H1 (cell line): Measurements from ENCODE around the gene CCDC116. TPM values are rescaled to one million over a fixed set of nuclear protein-coding genes. Genes with fewer than 3 reads are reported as not detected.
"Not testable (repeated sequence)": the region's sequence is repeated elsewhere in the genome, so short reads cannot be mapped to it uniquely, and the experiment has no call there.

ENCODE experiments used
- CTCF ChIA-PET: fragments of 300-600 bp; sonication (Branson Sonifier 250); formaldehyde crosslinking; loops from one replicate; lab custom pipeline; 2021; ENCODE audit not compliant: partially characterized antibody; lab: Charles Lee
- POLR2A ChIA-PET: fragments of 300-600 bp; sonication (Branson Sonifier 250); formaldehyde crosslinking; loops from one replicate; lab custom pipeline; 2021; ENCODE audit warnings: inconsistent platforms; ENCODE audit not compliant: partially characterized antibody; lab: Charles Lee
- DNase-seq, 2 experiments: peaks; one replicate each; pipeline versions ENCODE4 v3.0.0 to v3.0.0-alpha.2; 2010 to 2022; ENCODE audit warnings: low spot score in 2 of 2, low read depth in 1 of 2, mixed read lengths in 1 of 2
- FAIRE-seq: peaks from 2 replicates; lab custom pipeline; 2011; peaks lifted over from hg19 to GRCh38; lab: Jason Lieb, UNC
- H2AFZ ChIP-seq: 2 replicates; pipeline ENCODE4 v1.8.1; 2012; ENCODE audit warnings: low read length, inconsistent platforms
- H2AK5ac ChIP-seq: 2 replicates; pipeline ENCODE4 v1.6.1; 2013; ENCODE audit warnings: low read depth, low read length
- H2BK120ac ChIP-seq: replicated peaks from 2 replicates; pipeline ENCODE3; 2013; ENCODE audit warnings: low read depth, low read length, inconsistent platforms
- H2BK12ac ChIP-seq: 2 replicates; pipeline ENCODE4 v1.6.1; 2013; ENCODE audit warnings: low read depth, low read length
- H2BK15ac ChIP-seq: 2 replicates; pipeline ENCODE4 v1.6.1; 2013; ENCODE audit warnings: low read length
- H2BK20ac ChIP-seq: 2 replicates; pipeline ENCODE4 v1.6.1; 2013; ENCODE audit warnings: low read length
- H2BK5ac ChIP-seq: 2 replicates; pipeline ENCODE4 v1.6.1; 2013; ENCODE audit warnings: low read depth, low read length
- H3K14ac ChIP-seq: 2 replicates; pipeline ENCODE4 v1.6.1; 2013; ENCODE audit warnings: inconsistent platforms; ENCODE audit not compliant: insufficient read length
- H3K18ac ChIP-seq: 2 replicates; pipeline ENCODE4 v1.6.1; 2013; ENCODE audit warnings: low read length; ENCODE audit errors: extremely low read depth
- H3K23ac ChIP-seq: 2 replicates; pipeline ENCODE4 v1.6.1; 2013; ENCODE audit warnings: inconsistent platforms; ENCODE audit not compliant: insufficient read length
- H3K23me2 ChIP-seq: 2 replicates; pipeline ENCODE4 v1.6.1; 2013; ENCODE audit warnings: low read depth, low read length
- H3K27ac ChIP-seq: 2 replicates; pipeline ENCODE4 v1.6.1; 2011; ENCODE audit warnings: low read depth, low read length, inconsistent platforms
- H3K27me3 ChIP-seq, 4 experiments: replicated peaks in 1 of 4; 1 replicate in 1 of 4; 2 replicates in 3 of 4; pipeline versions ENCODE4 v1.6.1 to v1.8.1; 2011 to 2013; ENCODE audit warnings: low read length in 3 of 4, mild to moderate bottlenecking in 3 of 4, inconsistent platforms in 2 of 4, mixed read lengths in 2 of 4, moderate library complexity in 1 of 4; ENCODE audit not compliant: control insufficient read depth in 3 of 4, insufficient read depth in 3 of 4; ENCODE audit errors: extremely low read depth in 1 of 4
- H3K36me3 ChIP-seq, 4 experiments: 2 replicates each; pipeline versions ENCODE4 v1.6.1 to v1.8.1; 2011 to 2013; ENCODE audit warnings: mild to moderate bottlenecking in 4 of 4, low read length in 3 of 4, moderate library complexity in 2 of 4, control low read depth in 1 of 4, inconsistent platforms in 1 of 4; ENCODE audit not compliant: insufficient read depth in 4 of 4, control insufficient read depth in 2 of 4
- H3K4ac ChIP-seq: replicated peaks from 2 replicates; pipeline ENCODE3; 2013; ENCODE audit warnings: low read length, low read depth, mixed read lengths, inconsistent platforms; ENCODE audit not compliant: insufficient read length
- H3K4me1 ChIP-seq, 4 experiments: replicated peaks in 1 of 4; 1 replicate in 1 of 4; 2 replicates in 3 of 4; pipeline versions ENCODE4 v1.6.1 to v1.8.1; 2011 to 2013; ENCODE audit warnings: low read length in 3 of 4, inconsistent platforms in 2 of 4, mixed read lengths in 1 of 4; ENCODE audit not compliant: insufficient read depth in 4 of 4, control insufficient read depth in 3 of 4
- H3K4me2 ChIP-seq, 2 experiments: 2 replicates each; pipeline versions ENCODE4 v1.6.1 to v1.8.1; 2011 to 2013; ENCODE audit warnings: low read depth in 2 of 2, low read length in 2 of 2, control low read depth in 1 of 2, inconsistent platforms in 1 of 2, mild to moderate bottlenecking in 1 of 2; ENCODE audit not compliant: insufficient read depth in 1 of 2
- H3K4me3 ChIP-seq, 4 experiments: fragments of 200-600, 300-600 bp in 1 of 4; sonication (generic), shearing (Covaris generic), sonication (Bioruptor Twin) in 1 of 4; 2 replicates each; pipeline versions ENCODE4 v1.5.1 to v1.8.1; 2011 to 2016; ENCODE audit warnings: low read length in 4 of 4, low read depth in 3 of 4, control low read depth in 2 of 4, inconsistent platforms in 2 of 4, mild to moderate bottlenecking in 2 of 4, mixed read lengths in 1 of 4, moderate library complexity in 1 of 4; ENCODE audit not compliant: insufficient read depth in 2 of 4; ENCODE audit errors: extremely low read depth in 1 of 4
- H3K56ac ChIP-seq: replicated peaks from 2 replicates; pipeline ENCODE3; 2013; ENCODE audit warnings: low read depth, mild to moderate bottlenecking, mixed read lengths, low read length, inconsistent platforms; ENCODE audit not compliant: insufficient read length
- H3K79me1 ChIP-seq: 2 replicates; pipeline ENCODE4 v1.6.1; 2013; ENCODE audit warnings: low read depth, low read length, control low read depth
- H3K79me2 ChIP-seq, 2 experiments: 2 replicates each; pipeline versions ENCODE4 v1.6.1 to v1.8.1; 2012 to 2013; ENCODE audit warnings: low read length in 2 of 2, mild to moderate bottlenecking in 2 of 2, inconsistent platforms in 1 of 2; ENCODE audit not compliant: insufficient read depth in 2 of 2, control insufficient read depth in 1 of 2
- H3K9ac ChIP-seq, 4 experiments: replicated peaks in 1 of 4; 1 replicate in 1 of 4; 2 replicates in 3 of 4; pipeline versions ENCODE4 v1.6.1 to v1.8.1; 2011 to 2013; ENCODE audit warnings: low read depth in 3 of 4, low read length in 3 of 4, control low read depth in 2 of 4, mild to moderate bottlenecking in 2 of 4, moderate library complexity in 2 of 4, inconsistent platforms in 1 of 4; ENCODE audit errors: extremely low read depth in 1 of 4
- H3K9me3 ChIP-seq, 2 experiments: 2 replicates each; pipeline versions ENCODE4 v1.6.1 to v1.8.1; 2012 to 2013; ENCODE audit warnings: mild to moderate bottlenecking in 2 of 2, moderate library complexity in 2 of 2, control low read depth in 1 of 2, inconsistent platforms in 1 of 2, low read depth in 1 of 2, low read length in 1 of 2, mixed read lengths in 1 of 2; ENCODE audit not compliant: insufficient read depth in 2 of 2
- H4K20me1 ChIP-seq, 2 experiments: replicated peaks in 1 of 2; 2 replicates each; pipeline versions ENCODE3 to v1.8.1; 2011 to 2013; ENCODE audit warnings: inconsistent platforms in 2 of 2, low read length in 2 of 2, mild to moderate bottlenecking in 1 of 2; ENCODE audit not compliant: insufficient read depth in 2 of 2, control insufficient read depth in 1 of 2
- H4K5ac ChIP-seq: 2 replicates; pipeline ENCODE4 v1.6.1; 2013; ENCODE audit warnings: low read length, low read depth, mixed read lengths, inconsistent platforms; ENCODE audit not compliant: insufficient read length
- H4K8ac ChIP-seq: 2 replicates; pipeline ENCODE4 v1.8.0; 2013; ENCODE audit warnings: mild to moderate bottlenecking, moderate library complexity, low read length, inconsistent platforms; ENCODE audit not compliant: insufficient read depth; ENCODE audit errors: extremely low read depth
- H4K91ac ChIP-seq: replicated peaks from 2 replicates; pipeline ENCODE3; 2013; ENCODE audit warnings: low read length, mixed read lengths, inconsistent platforms; ENCODE audit not compliant: insufficient read length
- TBP ChIP-seq: IDR thresholded peaks from 2 replicates; pipeline ENCODE4 v1.6.1; 2011; ENCODE audit warnings: low read depth, low read length, improper control_type of control experiment
- WGBS, 2 experiments: shearing (Covaris generic) in 1 of 2; methylation state at CpG; one replicate each; pipeline versions ENCODE4 v1.1.6 to v1.1.7; 2013 to 2015; ENCODE audit warnings: low lambda C conversion rate in 2 of 2, mixed read lengths in 2 of 2, inconsistent platforms in 1 of 2, low coverage in 1 of 2, missing lambda C conversion rate in 1 of 2; ENCODE audit not compliant: insufficient replicate concordance in 2 of 2, insufficient coverage in 1 of 2, insufficient read length in 1 of 2; ENCODE audit errors: extremely low coverage in 1 of 2, missing lambda C conversion rate in 1 of 2; 5-methylcytosine and 5-hydroxymethylcytosine counted together
- polyA plus RNA-seq, 7 experiments: library from polyadenylated mRNA; depleted of rRNA in 3 of 7; stranded (reverse) in 5 of 7; unstranded in 2 of 7; fragments of >200 nt in 5 of 7; fragments of 200-250 nt in 2 of 7; gene quantifications; 1 replicate in 5 of 7; 2 replicates in 1 of 7; 4 replicates in 1 of 7; pipeline versions ENCODE4 v1.2.1 to v1.2.3, GENCODE V29; 2011 to 2013; ENCODE audit warnings: missing spikeins in 2 of 7, mixed read lengths in 2 of 7
- total RNA-seq: library from RNA; stranded (reverse); fragmentation: NEBNext Ultra II Directional; extraction: Animal tissue kit (Norgen Biotek cat#: 25700); gene quantifications from 2 replicates; pipeline ENCODE4 v1.2.1, GENCODE V29; 2021

CCDC116 gene
- total and polyA plus RNA-seq, 2 of the 8 experiments (the other 6 are each of a cell fraction or from before 2014, with no cell fraction given), result 0.08 TPM; not detected in 1

DNA sequence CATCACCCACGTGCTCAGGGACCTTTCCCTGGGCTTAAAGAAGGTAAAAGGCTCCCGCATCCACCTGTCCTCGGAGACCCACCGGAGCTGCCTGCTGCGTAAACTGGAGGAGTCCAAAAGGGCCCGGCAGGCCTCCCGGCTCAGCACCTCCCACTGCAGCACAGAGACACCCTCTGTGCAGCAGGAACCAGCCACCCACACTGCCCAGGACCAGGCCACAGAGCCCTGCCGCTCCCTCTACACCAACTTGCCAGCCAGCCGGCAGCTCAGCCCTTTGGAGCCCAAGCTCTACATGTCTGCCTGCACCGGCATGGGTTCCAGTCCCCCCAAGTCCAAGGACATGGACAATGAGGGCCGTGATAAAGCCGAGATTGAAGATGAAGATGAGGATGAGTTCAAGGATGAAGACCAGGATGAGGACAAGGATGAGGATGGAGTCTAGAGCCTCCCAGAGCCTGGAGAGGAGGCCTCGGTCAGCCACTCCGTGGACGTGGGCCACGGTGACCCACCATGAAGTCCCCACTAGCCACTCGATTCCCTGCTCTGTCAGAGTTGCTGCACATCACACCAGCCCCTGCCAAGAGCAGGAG lies 4.2 kb downstream of the CCDC116 start (continued):
- TF ChIP-seq TBP, result no peak
- TF ChIP-seq, all 59 proteins: peak for 0

- not testable (repeated sequence) for H3K27me3 ChIP-seq, DNase-seq, H3K4ac ChIP-seq, FAIRE-seq, H4K8ac ChIP-seq, H2AFZ ChIP-seq, H3K36me3 ChIP-seq, H4K91ac ChIP-seq, H4K20me1 ChIP-seq, H3K9ac ChIP-seq, H3K79me1 ChIP-seq, H3K56ac ChIP-seq, H3K23me2 ChIP-seq, H3K23ac ChIP-seq, H3K27ac ChIP-seq, H3K79me2 ChIP-seq, H3K4me3 ChIP-seq, H2AK5ac ChIP-seq, H2BK5ac ChIP-seq, H3K4me2 ChIP-seq, H2BK120ac ChIP-seq, H2BK15ac ChIP-seq, H3K9me3 ChIP-seq, H3K4me1 ChIP-seq, H3K18ac ChIP-seq, H3K14ac ChIP-seq, H2BK12ac ChIP-seq, H4K5ac ChIP-seq, H2BK20ac ChIP-seq
- POLR2A ChIA-PET, result interaction anchor here (1.3 kb wide), 1 partner anchor 12 kb away, joined by 3 read pairs; no protein-coding TSS in a partner anchor
- CTCF ChIA-PET, result interaction anchor here (1.1 to 24.1 kb wide), 4 partner anchors 5 to 71 kb away, joined by 3 to 499 read pairs (median 252); partner anchors contain the start of genes CCDC116, SDF2L1 and YDJC
- WGBS, 2 experiments, result 94% methylated on average over 2 of the region's 2 CpGs; no CpG with 5 or more reads in 1 of the 2 experiments
Observed at GRCh38 chr22:21637450-21637849, 4.9 kb downstream of the CCDC116 start.
